ENCODE results near the gene ADAMTS9. TPM values are rescaled to one million over a fixed set of nuclear protein-coding genes. Genes with fewer than 3 reads are reported as not detected.

The ADAMTS9 gene
- total and polyA plus RNA-seq, 4 donors, result 7.0 to 212 (median 91.2) TPM

DNA sequence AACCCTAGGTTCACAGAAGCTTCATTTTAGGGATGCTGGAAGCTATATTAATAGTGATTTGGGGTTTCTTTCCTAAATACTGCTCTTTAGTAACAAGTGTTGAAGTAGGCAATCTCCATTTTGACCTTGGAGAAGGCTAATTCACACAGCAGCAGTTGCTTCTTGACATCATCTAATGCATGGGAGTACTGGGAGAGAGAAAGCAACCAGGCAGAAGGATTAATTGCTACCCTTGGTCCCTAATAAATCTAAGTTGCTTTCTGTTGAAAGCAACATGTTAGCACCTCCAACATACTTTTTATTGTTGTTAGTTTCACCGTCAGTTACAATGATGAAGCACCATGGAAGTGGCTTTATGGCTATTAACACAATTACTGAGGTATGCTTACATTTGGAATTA lies 96.2 kb downstream of the ADAMTS9 start:
- no peaks in the 10 kb centered on the region for H3K36me3 ChIP-seq (ENCODE audit: control insufficient read depth in 1 of 2, insufficient read depth in 2 of 2, low read length in 1 of 2)
- H3K4me3 ChIP-seq (ENCODE audit: low read length in 2 of 2), result no peak overlapping the region
- DNase-seq (no peak), ATAC-seq (ENCODE audit: low FRiP score) (no peak)
- no peaks in the 10 kb centered on the region for H3K9me3 ChIP-seq (ENCODE audit: control insufficient read depth, low read length)
- intact Hi-C loops (cut with DNase I), result no loop called here
- 95 to 97% methylated on average over 1 of the region's 1 CpG for WGBS, 2 donors
- H3K27ac ChIP-seq (ENCODE audit: low read depth in 1 of 2, low read length in 2 of 2), result no peak overlapping the region
- H3K4me1 ChIP-seq (ENCODE audit: control insufficient read depth in 1 of 2, insufficient read depth in 2 of 2, low read length in 2 of 2), result peaks cover 2% of the 10 kb centered on the region in 2 donors
- no peaks in the 10 kb centered on the region for H3K27me3 ChIP-seq (ENCODE audit: control insufficient read depth in 1 of 2, insufficient read depth in 2 of 2, low read length in 1 of 2)

- no peak overlapping the region for H3K4me3 ChIP-seq (ENCODE audit: low read length in 2 of 2)
- intact Hi-C loops (cut with DNase I), result no loop called here
- WGBS, 2 donors, result 11 to 17% methylated on average over 1 of the region's 1 CpG
- no peak for DNase-seq
- no peak for ATAC-seq (ENCODE audit: low FRiP score)
- no peaks in the 10 kb centered on the region for H3K36me3 ChIP-seq (ENCODE audit: control insufficient read depth in 1 of 2, insufficient read depth in 2 of 2, low read length in 1 of 2)
- H3K4me1 ChIP-seq (ENCODE audit: control insufficient read depth in 1 of 2, insufficient read depth in 2 of 2, low read length in 2 of 2), result no peaks in the 10 kb centered on the region
- H3K27me3 ChIP-seq (ENCODE audit: control insufficient read depth in 1 of 2, insufficient read depth in 2 of 2, low read length in 1 of 2), result no peaks in the 10 kb centered on the region
- H3K27ac ChIP-seq (ENCODE audit: low read depth in 1 of 2, low read length in 2 of 2), result no peak overlapping the region
- no peaks in the 10 kb centered on the region for H3K9me3 ChIP-seq (ENCODE audit: control insufficient read depth, low read length)
Observed at GRCh38 chr3:64588380-64588779, 99.4 kb downstream of the ADAMTS9 start.

DNA sequence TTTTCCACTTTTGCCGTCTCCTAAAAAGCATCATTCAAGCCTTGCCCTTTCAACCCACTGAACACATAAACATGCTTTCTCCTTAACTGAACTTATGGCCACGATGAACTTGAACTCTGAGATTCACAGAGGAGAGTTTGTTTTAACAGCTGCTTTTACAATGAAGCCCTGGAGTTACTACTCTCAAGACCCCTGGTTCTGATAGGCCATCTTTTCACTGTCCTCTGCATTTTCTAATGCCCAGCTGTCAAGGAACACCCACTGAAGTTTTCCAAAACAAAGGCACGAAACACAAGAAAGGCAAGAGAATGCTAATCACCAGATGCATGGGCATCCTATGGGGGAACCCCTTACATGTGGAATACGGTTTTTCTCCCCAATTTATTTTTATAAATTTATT lies 100.8 kb downstream of the ADAMTS9 start:
- no peak overlapping the region for H3K4me3 ChIP-seq (ENCODE audit: low read length in 2 of 2)
- no peak overlapping the region for H3K27ac ChIP-seq (ENCODE audit: low read depth in 1 of 2, low read length in 2 of 2)
- intact Hi-C loops (cut with DNase I), result no loop called here
- no peaks in the 10 kb centered on the region for H3K9me3 ChIP-seq (ENCODE audit: control insufficient read depth, low read length)
- H3K36me3 ChIP-seq (ENCODE audit: control insufficient read depth in 1 of 2, insufficient read depth in 2 of 2, low read length in 1 of 2), result no peaks in the 10 kb centered on the region
- no peaks in the 10 kb centered on the region for H3K27me3 ChIP-seq (ENCODE audit: control insufficient read depth in 1 of 2, insufficient read depth in 2 of 2, low read length in 1 of 2)
- ATAC-seq (ENCODE audit: low FRiP score) (no peak), DNase-seq (no peak)
- H3K4me1 ChIP-seq (ENCODE audit: control insufficient read depth in 1 of 2, insufficient read depth in 2 of 2, low read length in 2 of 2), result no peaks in the 10 kb centered on the region
- 83 to 87% methylated on average over 4 of the region's 4 CpGs for WGBS, 2 donors

DNA sequence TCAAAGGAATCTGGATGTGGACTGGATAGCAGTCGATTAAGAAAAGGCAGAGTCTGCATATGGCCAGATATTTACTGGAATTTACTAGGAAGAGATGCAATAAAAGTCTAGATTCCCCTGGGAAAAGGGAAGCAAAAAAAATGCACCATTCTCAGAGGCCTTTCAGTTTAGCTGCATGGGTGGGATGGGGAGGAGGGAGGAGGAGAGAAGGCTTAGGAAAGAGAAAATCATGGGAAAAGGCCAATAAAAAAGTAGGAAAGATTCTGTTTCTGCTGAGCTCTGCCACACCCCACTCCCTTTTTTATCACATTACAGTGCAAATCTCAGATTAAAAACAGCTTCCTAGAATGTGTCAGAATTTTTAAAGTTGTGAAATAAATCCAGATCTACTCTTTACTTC lies 103.6 kb downstream of the ADAMTS9 start:
- Histone ChIP-seq H3K9me3 (ENCODE audit: control insufficient read depth, low read length) (no peaks in the 10 kb centered on the region), H3K27ac (ENCODE audit: low read depth in 1 of 2, low read length in 2 of 2) (no peak overlapping the region), H3K4me3 (ENCODE audit: low read length in 2 of 2) (no peak overlapping the region), H3K4me1 (ENCODE audit: control insufficient read depth in 1 of 2, insufficient read depth in 2 of 2, low read length in 2 of 2) (no peaks in the 10 kb centered on the region), H3K36me3 (ENCODE audit: control insufficient read depth in 1 of 2, insufficient read depth in 2 of 2, low read length in 1 of 2) (no peaks in the 10 kb centered on the region), H3K27me3 (ENCODE audit: control insufficient read depth in 1 of 2, insufficient read depth in 2 of 2, low read length in 1 of 2) (no peaks in the 10 kb centered on the region)
- 23 to 38% methylated on average over 1 of the region's 1 CpG for WGBS, 2 donors
- intact Hi-C loops (cut with DNase I), result no loop called here
- ATAC-seq (ENCODE audit: low FRiP score), result no peak
- no peak for DNase-seq

- Histone ChIP-seq H3K9me3 (ENCODE audit: control insufficient read depth, low read length) (no peaks in the 10 kb centered on the region), H3K36me3 (ENCODE audit: control insufficient read depth in 1 of 2, insufficient read depth in 2 of 2, low read length in 1 of 2) (peaks cover 5 to 6% of the 10 kb centered on the region in 2 donors)
Observed at GRCh38 chr3:64578797-64579196, 109.0 kb downstream of the ADAMTS9 start.

DNA sequence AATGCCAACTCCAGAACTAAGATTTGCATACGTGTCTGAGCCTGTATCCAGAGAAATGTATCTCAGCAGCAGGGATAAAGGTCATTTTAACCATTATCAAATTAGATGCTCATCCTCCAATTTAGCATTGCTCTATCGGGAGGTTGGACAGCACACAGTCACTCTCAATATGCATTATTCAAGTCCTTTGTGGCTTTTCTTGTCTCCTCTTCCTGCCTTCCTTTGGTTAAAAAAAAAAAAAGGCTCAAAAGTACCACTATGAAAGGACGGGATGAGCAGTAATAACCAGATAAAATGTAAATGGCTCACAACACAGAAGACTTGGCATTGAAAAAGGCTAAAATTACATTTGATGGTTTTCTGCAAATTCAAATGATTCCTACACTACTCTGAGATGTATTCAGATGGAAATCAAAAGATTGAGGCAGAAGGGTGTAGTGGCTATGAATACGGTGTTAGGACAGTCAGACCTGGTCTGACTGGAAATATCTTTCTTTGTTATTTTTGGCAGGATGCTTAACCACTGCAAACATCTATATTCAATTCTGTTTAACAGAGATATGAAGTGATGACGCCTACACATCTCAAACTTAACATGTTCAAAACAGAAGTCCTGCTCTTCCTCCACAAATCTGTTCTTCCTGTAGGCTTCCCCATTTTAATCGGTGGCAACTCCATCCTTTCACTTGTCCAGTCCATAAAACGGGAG lies 109.6 kb downstream of the ADAMTS9 start:
- Histone ChIP-seq H3K4me3 (ENCODE audit: low read length in 2 of 2) (no peak overlapping the region), H3K27ac (ENCODE audit: low read depth in 1 of 2, low read length in 2 of 2) (no peak overlapping the region), H3K27me3 (ENCODE audit: control insufficient read depth in 1 of 2, insufficient read depth in 2 of 2, low read length in 1 of 2) (no peaks in the 10 kb centered on the region), H3K9me3 (ENCODE audit: control insufficient read depth, low read length) (no peaks in the 10 kb centered on the region), H3K4me1 (ENCODE audit: control insufficient read depth in 1 of 2, insufficient read depth in 2 of 2, low read length in 2 of 2) (no peaks in the 10 kb centered on the region), H3K36me3 (ENCODE audit: control insufficient read depth in 1 of 2, insufficient read depth in 2 of 2, low read length in 1 of 2) (peaks cover 5 to 6% of the 10 kb centered on the region in 2 donors)
- intact Hi-C loops (cut with DNase I), result no loop called here
- DNase-seq (no peak), ATAC-seq (ENCODE audit: low FRiP score) (no peak)
- WGBS, 2 donors, result 92 to 96% methylated on average over 7 of the region's 7 CpGs

More at GRCh38 chr3:64578797-64579196, 109.0 kb downstream of the ADAMTS9 start:
- ATAC-seq (ENCODE audit: low FRiP score) (no peak), DNase-seq (no peak)
- H3K4me3 ChIP-seq (ENCODE audit: low read length in 2 of 2), result no peak overlapping the region
- H3K27me3 ChIP-seq (ENCODE audit: control insufficient read depth in 1 of 2, insufficient read depth in 2 of 2, low read length in 1 of 2), result no peaks in the 10 kb centered on the region
- no peak overlapping the region for H3K27ac ChIP-seq (ENCODE audit: low read depth in 1 of 2, low read length in 2 of 2)
- WGBS, 2 donors, result 62 to 86% methylated on average over 3 of the region's 3 CpGs
- intact Hi-C loops (cut with DNase I), result no loop called here
- H3K4me1 ChIP-seq (ENCODE audit: control insufficient read depth in 1 of 2, insufficient read depth in 2 of 2, low read length in 2 of 2), result no peaks in the 10 kb centered on the region

- no peak for ATAC-seq (ENCODE audit: low FRiP score)
- H3K27me3 ChIP-seq (ENCODE audit: control insufficient read depth in 1 of 2, insufficient read depth in 2 of 2, low read length in 1 of 2), result no peaks in the 10 kb centered on the region
- H3K4me3 ChIP-seq (ENCODE audit: low read length in 2 of 2), result no peak overlapping the region
- H3K36me3 ChIP-seq (ENCODE audit: control insufficient read depth in 1 of 2, insufficient read depth in 2 of 2, low read length in 1 of 2), result peaks cover 5 to 6% of the 10 kb centered on the region in 2 donors
- H3K27ac ChIP-seq (ENCODE audit: low read depth in 1 of 2, low read length in 2 of 2), result no peak overlapping the region
- no peak for DNase-seq
- no peaks in the 10 kb centered on the region for H3K9me3 ChIP-seq (ENCODE audit: control insufficient read depth, low read length)
- intact Hi-C loops (cut with DNase I), result no loop called here
- WGBS, 2 donors, result 97 to 99% methylated on average over 10 of the region's 10 CpGs
- no peaks in the 10 kb centered on the region for H3K4me1 ChIP-seq (ENCODE audit: control insufficient read depth in 1 of 2, insufficient read depth in 2 of 2, low read length in 2 of 2)
Observed at GRCh38 chr3:64576211-64576775, 111.5 kb downstream of the ADAMTS9 start.

GRCh38 chr3:64575211-64575844 lies 112.5 kb downstream of the ADAMTS9 start:
- intact Hi-C loops (cut with DNase I), result no loop called here
- peak; percentile 49 for ATAC-seq (ENCODE audit: low FRiP score)
- 98% methylated on average over 2 of the region's 2 CpGs for WGBS, 2 donors

GRCh38 chr3:64574194-64574593 lies 113.6 kb downstream of the ADAMTS9 start:
- 92 to 97% methylated on average over 2 of the region's 2 CpGs for WGBS, 2 donors
- intact Hi-C loops (cut with DNase I), result no loop called here
- Histone ChIP-seq H3K4me3 (ENCODE audit: low read length in 2 of 2) (no peak overlapping the region), H3K27ac (ENCODE audit: low read depth in 1 of 2, low read length in 2 of 2) (no peak overlapping the region), H3K9me3 (ENCODE audit: control insufficient read depth, low read length) (no peaks in the 10 kb centered on the region), H3K4me1 (ENCODE audit: control insufficient read depth in 1 of 2, insufficient read depth in 2 of 2, low read length in 2 of 2) (no peaks in the 10 kb centered on the region), H3K36me3 (ENCODE audit: control insufficient read depth in 1 of 2, insufficient read depth in 2 of 2, low read length in 1 of 2) (peaks cover 5 to 6% of the 10 kb centered on the region in 2 donors), H3K27me3 (ENCODE audit: control insufficient read depth in 1 of 2, insufficient read depth in 2 of 2, low read length in 1 of 2) (no peaks in the 10 kb centered on the region)
- DNase-seq (no peak), ATAC-seq (ENCODE audit: low FRiP score) (no peak)

More at GRCh38 chr3:64575211-64575844, 112.5 kb downstream of the ADAMTS9 start:
- Histone ChIP-seq H3K27me3 (ENCODE audit: control insufficient read depth in 1 of 2, insufficient read depth in 2 of 2, low read length in 1 of 2) (no peaks in the 10 kb centered on the region), H3K27ac (ENCODE audit: low read depth in 1 of 2, low read length in 2 of 2) (no peak overlapping the region), H3K9me3 (ENCODE audit: control insufficient read depth, low read length) (no peaks in the 10 kb centered on the region), H3K36me3 (ENCODE audit: control insufficient read depth in 1 of 2, insufficient read depth in 2 of 2, low read length in 1 of 2) (peaks cover 5 to 6% of the 10 kb centered on the region in 2 donors), H3K4me1 (ENCODE audit: control insufficient read depth in 1 of 2, insufficient read depth in 2 of 2, low read length in 2 of 2) (no peaks in the 10 kb centered on the region), H3K4me3 (ENCODE audit: low read length in 2 of 2) (no peak overlapping the region)
- DNase-seq, result no peak
